ENCODE measurements around the gene RSPRY1.

Gene RSPRY1

DNA sequence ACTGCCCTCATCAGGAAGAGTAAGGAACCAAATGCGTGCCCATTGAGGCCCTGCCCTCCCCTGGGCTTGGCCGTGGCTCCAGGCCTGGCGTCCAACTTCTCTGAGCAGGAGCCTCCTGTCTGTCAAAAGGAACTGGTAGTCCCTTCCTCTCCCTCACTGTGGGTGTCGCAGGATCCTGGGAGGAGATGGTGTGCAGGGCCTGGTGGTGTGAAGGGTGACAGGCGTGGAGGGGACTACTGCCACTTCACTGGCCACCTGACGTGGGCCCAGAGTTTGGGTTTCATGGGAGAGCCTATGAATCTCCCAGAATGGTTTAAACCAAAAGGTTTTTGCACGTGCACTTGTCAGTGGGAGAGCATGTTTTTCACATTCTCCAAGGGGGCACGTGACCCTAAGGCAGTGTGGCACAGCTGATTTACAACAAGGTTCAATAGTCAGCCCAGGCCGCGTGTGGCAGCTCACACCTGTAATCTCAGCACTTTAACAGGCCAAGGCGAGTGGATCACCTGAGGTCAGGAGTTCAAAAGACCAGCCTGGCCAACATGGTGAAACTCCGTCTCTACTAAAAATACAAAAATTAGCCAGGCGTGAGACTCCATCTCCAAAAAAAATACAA is 71.4 kb downstream of the RSPRY1 start:
- no peak for TF ChIP-seq ZFX (IDR thresholded peaks at IDR 0.05; ENCODE audit: borderline replicate concordance)
- TF ChIP-seq, protein P1, sequence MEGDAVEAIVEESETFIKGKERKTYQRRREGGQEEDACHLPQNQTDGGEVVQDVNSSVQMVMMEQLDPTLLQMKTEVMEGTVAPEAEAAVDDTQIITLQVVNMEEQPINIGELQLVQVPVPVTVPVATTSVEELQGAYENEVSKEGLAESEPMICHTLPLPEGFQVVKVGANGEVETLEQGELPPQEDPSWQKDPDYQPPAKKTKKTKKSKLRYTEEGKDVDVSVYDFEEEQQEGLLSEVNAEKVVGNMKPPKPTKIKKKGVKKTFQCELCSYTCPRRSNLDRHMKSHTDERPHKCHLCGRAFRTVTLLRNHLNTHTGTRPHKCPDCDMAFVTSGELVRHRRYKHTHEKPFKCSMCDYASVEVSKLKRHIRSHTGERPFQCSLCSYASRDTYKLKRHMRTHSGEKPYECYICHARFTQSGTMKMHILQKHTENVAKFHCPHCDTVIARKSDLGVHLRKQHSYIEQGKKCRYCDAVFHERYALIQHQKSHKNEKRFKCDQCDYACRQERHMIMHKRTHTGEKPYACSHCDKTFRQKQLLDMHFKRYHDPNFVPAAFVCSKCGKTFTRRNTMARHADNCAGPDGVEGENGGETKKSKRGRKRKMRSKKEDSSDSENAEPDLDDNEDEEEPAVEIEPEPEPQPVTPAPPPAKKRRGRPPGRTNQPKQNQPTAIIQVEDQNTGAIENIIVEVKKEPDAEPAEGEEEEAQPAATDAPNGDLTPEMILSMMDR (IDR thresholded peaks at IDR 0.05): no peak
- H3K27ac ChIP-seq: no peak overlapping the region

GRCh38 chr16:57258226-57258909 is 72.2 kb downstream of the RSPRY1 start:
- no peak overlapping the region for H3K27ac ChIP-seq
- TF ChIP-seq, protein P1 (IDR thresholded peaks at IDR 0.05): no peak
- TF ChIP-seq ZFX (IDR thresholded peaks at IDR 0.05; ENCODE audit: borderline replicate concordance): no peak

- no peak for TF ChIP-seq ZFX (IDR thresholded peaks at IDR 0.05; ENCODE audit: borderline replicate concordance)
- TF ChIP-seq, protein P1 (IDR thresholded peaks at IDR 0.05): no peak
- H3K27ac ChIP-seq: no peak overlapping the region
Observed at GRCh38 chr16:57258910-57259475, 72.9 kb downstream of the RSPRY1 start.

GRCh38 chr16:57260294-57260929 is 74.3 kb downstream of the RSPRY1 start:
- no peak overlapping the region for H3K27ac ChIP-seq
- TF ChIP-seq, protein P1 (IDR thresholded peaks at IDR 0.05): no peak
- TF ChIP-seq ZFX (IDR thresholded peaks at IDR 0.05; ENCODE audit: borderline replicate concordance): no peak

GRCh38 chr16:57261806-57262205 is 75.7 kb downstream of the RSPRY1 start:
- H3K27ac ChIP-seq: no peak overlapping the region
- TF ChIP-seq, protein P1 (IDR thresholded peaks at IDR 0.05): no peak
- no peak for TF ChIP-seq ZFX (IDR thresholded peaks at IDR 0.05; ENCODE audit: borderline replicate concordance)

GRCh38 chr16:57262841-57263540 is 76.9 kb downstream of the RSPRY1 start:
- H3K27ac ChIP-seq: no peak overlapping the region
- TF ChIP-seq, protein P1 (IDR thresholded peaks at IDR 0.05): no peak
- no peak for TF ChIP-seq ZFX (IDR thresholded peaks at IDR 0.05; ENCODE audit: borderline replicate concordance)
